Subcutaneous adipose tissue (tissue), 4 donors: ENCODE data around the gene PCDHGA12. TPM values are rescaled to one million over a fixed set of nuclear protein-coding genes. Genes with fewer than 3 reads are reported as not detected.
"Not testable (repeated sequence)": the region's sequence is repeated elsewhere in the genome, so short reads cannot be mapped to it uniquely, and the experiment has no call there.

Experiments used
- CTCF ChIP-seq: fragments of 450-650 bp; IDR thresholded peaks from one replicate; pipeline ENCODE4 v1.5.1; 2016; ENCODE audit warnings: low read depth, mild to moderate bottlenecking, control low read depth, antibody characterized with exemption, moderate library complexity
- total RNA-seq, 4 donors: library from RNA; depleted of rRNA; stranded (reverse); fragments of >200 nt; gene quantifications; one replicate each; pipeline ENCODE4 v1.1.0, GENCODE V29; 2016

PCDHGA12 gene
- total RNA-seq, 4 donors from 2014 or later = 3.8 to 9.2 (median 5.7) TPM

- no peak for TF ChIP-seq CTCF
Observed at GRCh38 chr5:141402553-141403243, 27.6 kb upstream of the PCDHGA12 start, which contains the start of gene PCDHGA9. TSS of gene PCDHGA9 (plus strand) at chr5:141402778. CDS start at chr5:141402953, 175 bp downstream.

- TF ChIP-seq CTCF = no peak
Observed at GRCh38 chr5:141403387-141403786, 26.9 kb upstream of the PCDHGA12 start.

GRCh38 chr5:141407790-141408505 lies 22.4 kb upstream of the PCDHGA12 start, which contains the start of gene PCDHGB6:
TSS of gene PCDHGB6 (plus strand) at chr5:141408021. CDS start at chr5:141408203, 182 bp downstream.
- TF ChIP-seq CTCF = not testable (repeated sequence)

- no peak for TF ChIP-seq CTCF
Observed at GRCh38 chr5:141409598-141410306, 20.6 kb upstream of the PCDHGA12 start.

- no peak for TF ChIP-seq CTCF
Observed at GRCh38 chr5:141411575-141411974, 18.7 kb upstream of the PCDHGA12 start.

GRCh38 chr5:141412854-141413539 lies 17.3 kb upstream of the PCDHGA12 start, which contains the start of gene PCDHGA10:
TSS of gene PCDHGA10 (plus strand) at chr5:141412987. CDS start at chr5:141413176, 189 bp downstream.
- no peak for TF ChIP-seq CTCF
